GM12865 (cell line): ENCODE measurements around the gene ADGRB2.

Experiments
- DNase-seq: peaks from one replicate; pipeline ENCODE4 v3.0.0; 2010; ENCODE audit warnings: low read depth
- H3K4me3 ChIP-seq: 2 replicates; pipeline ENCODE4 v1.5.1; 2011; ENCODE audit warnings: mild to moderate bottlenecking, low read depth, low read length, control low read depth
- CTCF ChIP-seq: IDR thresholded peaks from 2 replicates; pipeline ENCODE4 v1.5.1; 2011; ENCODE audit warnings: low read length, control low read depth, low read depth, inconsistent platforms; ENCODE audit not compliant: insufficient read depth; ENCODE audit errors: missing control alignments

ADGRB2 gene

GRCh38 chr1:31795801-31796621 lies 31.9 kb upstream of the ADGRB2 start:
- H3K4me3 ChIP-seq: no peak overlapping the region
- no peak for DNase-seq
- TF ChIP-seq CTCF: no peak

GRCh38 chr1:31795096-31795675 lies 31.0 kb upstream of the ADGRB2 start:
- no peak for TF ChIP-seq CTCF
- DNase-seq: no peak
- H3K4me3 ChIP-seq: no peak overlapping the region

GRCh38 chr1:31793586-31794285 lies 29.6 kb upstream of the ADGRB2 start:
- TF ChIP-seq CTCF: no peak
- no peak for DNase-seq
- H3K4me3 ChIP-seq: no peak overlapping the region

- H3K4me3 ChIP-seq: no peak overlapping the region
- DNase-seq: no peak
- no peak for TF ChIP-seq CTCF
These were observed 28.9 kb upstream of the ADGRB2 start for GRCh38 chr1:31793086-31793485.

GRCh38 chr1:31792541-31792940 lies 28.4 kb upstream of the ADGRB2 start:
- no peak for TF ChIP-seq CTCF
- no peak overlapping the region for H3K4me3 ChIP-seq
- DNase-seq: no peak

- no peak for DNase-seq
- no peak overlapping the region for H3K4me3 ChIP-seq
- no peak for TF ChIP-seq CTCF
These were observed 28.0 kb upstream of the ADGRB2 start for GRCh38 chr1:31792116-31792515.
